EL (cell line): Measurements from ENCODE around the gene KIF21A.
A peak's percentile ranks its signal among the peaks of the same experiment; 100 is the strongest.
"Not testable (repeated sequence)": the region's sequence is repeated elsewhere in the genome, so short reads cannot be mapped to it uniquely, and the experiment has no call there.

Experiments
- DNase-seq: peaks from one replicate; pipeline ENCODE4 v3.0.0-alpha.2; 2016

The KIF21A gene, protein sequence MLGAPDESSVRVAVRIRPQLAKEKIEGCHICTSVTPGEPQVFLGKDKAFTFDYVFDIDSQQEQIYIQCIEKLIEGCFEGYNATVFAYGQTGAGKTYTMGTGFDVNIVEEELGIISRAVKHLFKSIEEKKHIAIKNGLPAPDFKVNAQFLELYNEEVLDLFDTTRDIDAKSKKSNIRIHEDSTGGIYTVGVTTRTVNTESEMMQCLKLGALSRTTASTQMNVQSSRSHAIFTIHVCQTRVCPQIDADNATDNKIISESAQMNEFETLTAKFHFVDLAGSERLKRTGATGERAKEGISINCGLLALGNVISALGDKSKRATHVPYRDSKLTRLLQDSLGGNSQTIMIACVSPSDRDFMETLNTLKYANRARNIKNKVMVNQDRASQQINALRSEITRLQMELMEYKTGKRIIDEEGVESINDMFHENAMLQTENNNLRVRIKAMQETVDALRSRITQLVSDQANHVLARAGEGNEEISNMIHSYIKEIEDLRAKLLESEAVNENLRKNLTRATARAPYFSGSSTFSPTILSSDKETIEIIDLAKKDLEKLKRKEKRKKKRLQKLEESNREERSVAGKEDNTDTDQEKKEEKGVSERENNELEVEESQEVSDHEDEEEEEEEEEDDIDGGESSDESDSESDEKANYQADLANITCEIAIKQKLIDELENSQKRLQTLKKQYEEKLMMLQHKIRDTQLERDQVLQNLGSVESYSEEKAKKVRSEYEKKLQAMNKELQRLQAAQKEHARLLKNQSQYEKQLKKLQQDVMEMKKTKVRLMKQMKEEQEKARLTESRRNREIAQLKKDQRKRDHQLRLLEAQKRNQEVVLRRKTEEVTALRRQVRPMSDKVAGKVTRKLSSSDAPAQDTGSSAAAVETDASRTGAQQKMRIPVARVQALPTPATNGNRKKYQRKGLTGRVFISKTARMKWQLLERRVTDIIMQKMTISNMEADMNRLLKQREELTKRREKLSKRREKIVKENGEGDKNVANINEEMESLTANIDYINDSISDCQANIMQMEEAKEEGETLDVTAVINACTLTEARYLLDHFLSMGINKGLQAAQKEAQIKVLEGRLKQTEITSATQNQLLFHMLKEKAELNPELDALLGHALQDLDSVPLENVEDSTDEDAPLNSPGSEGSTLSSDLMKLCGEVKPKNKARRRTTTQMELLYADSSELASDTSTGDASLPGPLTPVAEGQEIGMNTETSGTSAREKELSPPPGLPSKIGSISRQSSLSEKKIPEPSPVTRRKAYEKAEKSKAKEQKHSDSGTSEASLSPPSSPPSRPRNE (N-terminal part only)

DNA sequence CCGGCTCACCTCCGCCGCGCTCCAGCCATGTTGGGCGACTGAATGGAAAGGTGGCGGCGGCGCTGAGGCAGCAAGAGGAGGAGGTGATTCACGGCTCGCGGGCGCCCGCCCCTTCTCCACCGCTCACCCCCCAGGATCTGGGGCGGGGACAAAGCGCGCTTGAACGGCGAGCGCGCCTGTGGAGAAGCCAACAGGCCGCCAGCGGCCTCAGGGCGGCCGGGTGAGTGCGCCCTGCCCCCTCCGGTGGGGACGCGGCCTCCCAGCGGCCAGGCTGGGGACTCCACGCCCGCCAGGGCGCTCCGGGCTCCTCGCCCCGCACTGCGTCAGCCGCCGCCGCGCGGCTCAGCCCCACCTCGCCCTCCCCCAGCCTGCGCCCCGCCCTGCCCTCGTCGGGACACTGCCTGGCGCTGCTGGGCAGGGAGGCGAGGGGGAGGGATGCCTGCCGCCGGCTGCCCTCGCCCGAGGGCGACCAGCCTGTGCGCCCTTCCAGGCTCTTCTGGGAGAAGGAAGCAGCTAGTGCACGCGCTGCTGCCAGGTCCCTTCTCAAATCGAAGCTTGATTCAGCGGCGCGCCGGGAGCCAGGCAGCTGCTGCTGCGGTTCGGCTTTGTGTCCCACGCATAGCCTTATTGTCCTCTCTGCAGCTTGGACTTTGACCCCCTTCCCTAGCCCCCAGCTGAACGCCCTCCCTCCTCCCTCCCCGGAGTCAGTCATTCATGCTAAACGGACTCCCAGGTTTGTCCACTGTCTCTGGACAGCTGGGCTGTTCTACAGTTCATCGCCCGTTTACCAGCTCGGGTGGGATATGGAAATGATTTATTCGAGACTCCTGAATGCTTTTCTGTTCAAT lies at the start of gene KIF21A:
Gene KIF21A (minus strand): TSS at position 40 of the 848 bp plus-strand sequence. CDS start 150 bp downstream, outside the sequence.
- peak; percentile 94 for DNase-seq

DNA sequence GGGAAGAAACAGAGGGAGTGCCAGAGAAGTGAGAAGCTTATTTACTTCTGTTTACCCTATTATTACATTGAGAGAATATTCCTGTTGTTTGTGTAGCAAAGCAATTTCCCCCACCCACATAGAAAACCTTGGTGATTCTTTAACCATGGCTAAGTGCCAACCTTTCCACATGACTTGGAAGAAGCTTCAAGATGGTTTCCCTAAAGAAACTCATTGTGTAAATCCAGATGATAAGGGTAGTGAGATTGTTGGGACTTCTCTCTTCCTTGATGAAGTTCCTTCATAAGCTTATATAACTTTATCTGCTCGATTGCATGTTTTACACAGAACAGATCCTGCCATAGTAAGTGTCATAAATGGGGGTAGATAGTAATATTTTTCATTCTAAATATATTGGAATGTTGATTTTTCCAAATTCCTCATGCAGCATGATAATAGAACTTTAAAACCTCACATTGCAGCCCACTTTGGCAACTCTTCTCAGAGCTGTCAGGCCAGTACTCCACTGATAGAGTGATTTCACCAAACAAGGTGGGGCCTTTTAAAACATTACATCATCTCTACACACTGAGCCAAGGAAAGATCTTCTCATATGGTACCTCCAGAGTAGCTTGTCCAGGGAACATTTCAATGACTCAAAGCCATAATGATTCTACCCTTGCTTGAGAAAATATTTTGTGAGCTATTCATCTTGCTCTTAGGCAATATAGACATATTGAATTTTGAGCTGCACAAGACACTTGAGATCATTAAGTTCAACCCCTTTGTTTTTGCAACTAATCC lies 47.8 kb upstream of the KIF21A start:
- DNase-seq = peak; percentile 72

DNA sequence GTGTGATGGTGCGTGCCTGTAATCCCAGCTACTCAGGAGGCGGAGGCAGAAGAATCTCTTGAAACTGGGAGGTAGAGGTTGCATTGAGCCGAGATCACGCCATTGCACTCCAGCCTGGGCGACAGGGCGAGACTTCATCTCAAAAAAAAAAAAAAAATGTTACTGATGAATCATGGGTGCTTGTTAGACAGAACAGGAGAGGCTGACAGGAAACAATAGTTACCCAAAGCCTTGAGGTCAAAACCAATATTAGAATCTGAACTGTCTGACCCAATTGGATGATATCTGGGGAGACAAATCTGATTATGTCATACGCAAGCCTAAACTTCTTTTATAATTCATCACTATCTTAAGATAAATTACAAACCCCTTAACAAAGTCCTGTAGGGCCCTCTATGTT lies 40.7 kb upstream of the KIF21A start:
- no peak for DNase-seq

DNA sequence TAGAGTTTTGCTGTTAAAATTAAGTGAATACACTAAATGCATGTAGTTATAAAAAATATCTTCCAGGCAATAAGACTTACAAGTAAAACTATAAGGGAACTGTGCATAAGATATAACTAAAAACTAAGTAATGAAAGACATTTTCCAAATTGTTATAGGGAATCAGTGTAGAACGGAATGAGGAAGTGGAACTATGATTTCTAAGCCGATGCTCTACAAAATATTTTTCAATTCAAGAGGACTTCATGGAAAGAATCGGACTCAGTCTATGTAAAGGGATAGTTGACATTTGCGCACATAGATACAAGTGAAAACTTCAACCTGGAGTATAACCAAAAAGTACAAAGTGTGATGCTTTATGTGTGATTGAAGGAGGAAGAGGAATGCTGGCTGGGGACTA lies 40.1 kb upstream of the KIF21A start:
- DNase-seq = no peak

DNA sequence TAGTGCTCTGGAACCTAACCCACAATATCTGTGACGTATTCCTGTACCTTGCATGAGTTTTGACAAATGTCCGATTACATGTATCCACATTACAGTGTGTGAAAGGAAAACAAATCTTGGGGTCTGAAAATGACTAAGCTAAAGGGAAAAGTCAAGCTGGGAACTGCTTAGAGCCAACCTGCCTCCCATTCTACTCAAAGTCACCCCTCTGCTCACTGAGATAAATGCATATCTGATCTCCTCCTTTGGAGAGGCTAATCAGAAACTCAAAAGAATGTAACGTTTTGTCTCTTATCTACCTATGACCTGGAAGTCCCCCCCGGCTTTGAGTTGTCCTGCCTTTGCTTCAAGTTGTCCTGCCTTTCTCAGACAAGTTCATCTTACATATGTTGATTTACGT lies 34.0 kb upstream of the KIF21A start:
- no peak for DNase-seq

DNA sequence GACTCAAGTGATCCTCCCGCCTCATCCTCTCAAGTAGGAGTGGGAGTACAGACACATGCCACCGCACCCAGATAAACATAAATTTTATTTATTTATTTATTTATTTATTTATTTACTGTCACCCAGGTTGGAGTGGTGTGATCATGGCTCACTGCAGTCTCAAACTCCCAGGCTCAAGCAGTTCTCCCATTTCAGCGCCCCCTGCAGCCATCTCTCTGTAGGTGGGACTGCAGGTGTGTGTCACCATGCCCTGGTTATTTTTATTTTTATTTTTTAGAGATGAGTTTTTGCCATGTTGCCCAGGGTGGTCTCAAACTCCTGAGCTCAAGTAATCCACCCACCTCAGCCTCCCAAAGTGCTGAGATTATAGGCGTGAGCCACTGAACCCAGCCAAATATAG lies 33.2 kb upstream of the KIF21A start:
- no peak for DNase-seq

DNA sequence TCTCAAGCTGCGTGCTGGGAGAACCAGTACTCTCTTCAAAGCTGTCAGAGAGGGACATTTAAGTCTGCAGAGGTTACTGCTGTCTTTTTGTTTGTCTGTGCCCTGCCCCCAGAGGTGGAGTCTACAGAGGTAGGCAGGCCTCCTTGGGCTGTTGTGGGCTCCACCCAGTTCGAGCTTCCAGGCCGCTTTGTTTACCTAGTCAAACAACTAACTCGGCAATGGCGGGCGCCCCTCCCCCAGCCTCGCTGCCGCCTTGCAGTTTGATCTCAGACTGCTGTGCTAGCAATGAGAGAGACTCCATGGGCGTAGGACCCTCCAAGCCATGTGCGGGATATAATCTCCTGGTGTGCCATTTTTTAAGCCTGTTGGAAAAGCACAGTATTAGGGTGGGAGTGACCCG lies 32.2 kb upstream of the KIF21A start:
- not testable (repeated sequence) for DNase-seq

DNA sequence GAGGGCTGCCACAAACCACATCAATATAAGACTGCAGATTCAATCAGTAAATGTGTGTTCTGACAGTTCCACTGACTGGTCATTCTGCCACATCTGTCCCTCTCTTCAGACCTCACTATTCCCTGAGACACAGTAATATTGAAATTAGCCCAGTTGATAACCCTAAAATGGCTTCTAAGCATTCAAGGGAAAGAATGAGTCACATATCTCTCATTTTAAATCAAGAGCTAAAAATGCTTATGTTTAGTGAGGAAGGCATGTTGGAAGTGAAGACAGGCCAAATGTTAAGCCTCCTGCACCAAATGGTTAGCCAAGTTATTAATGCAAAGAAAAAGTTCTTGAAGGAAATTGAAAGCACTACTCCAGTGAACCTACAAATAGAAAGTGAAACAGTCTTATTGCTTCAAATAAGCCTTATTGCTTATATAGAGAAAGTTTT lies 24.5 kb upstream of the KIF21A start:
- peak; percentile 4 for DNase-seq

DNA sequence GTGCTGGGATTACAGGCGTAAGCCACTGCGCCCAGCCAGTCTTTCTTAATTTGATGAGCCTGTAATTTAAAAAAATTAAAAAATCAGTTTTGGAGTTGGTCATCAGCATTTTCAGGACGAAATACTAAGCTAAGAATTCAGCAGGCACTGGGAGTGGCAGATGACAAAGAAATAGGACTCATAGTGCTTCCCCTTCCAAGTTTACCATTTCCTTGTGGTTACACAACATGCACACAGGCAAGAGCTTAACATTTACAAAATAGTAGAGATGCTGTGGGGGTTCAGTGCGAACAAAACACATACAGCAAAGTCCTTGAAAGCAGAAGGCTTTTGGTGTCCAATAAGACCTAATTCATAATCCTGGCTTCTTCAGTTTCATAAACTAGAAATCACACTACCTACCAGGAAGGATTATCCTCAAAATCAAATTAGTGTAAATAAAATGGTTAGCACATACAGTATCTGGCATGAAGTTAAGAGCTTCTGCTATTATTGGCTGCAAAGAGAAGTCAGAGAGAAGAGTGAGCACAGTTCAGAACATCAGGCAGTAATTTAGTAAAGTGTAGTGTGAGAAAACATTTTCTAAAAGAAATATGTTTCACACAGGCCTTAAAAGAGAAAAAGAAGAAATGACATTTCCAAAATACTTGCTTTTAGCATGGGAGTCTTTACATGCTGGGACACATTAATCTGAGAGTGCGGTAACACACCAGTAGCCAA lies 22.2 kb upstream of the KIF21A start:
- DNase-seq = no peak

DNA sequence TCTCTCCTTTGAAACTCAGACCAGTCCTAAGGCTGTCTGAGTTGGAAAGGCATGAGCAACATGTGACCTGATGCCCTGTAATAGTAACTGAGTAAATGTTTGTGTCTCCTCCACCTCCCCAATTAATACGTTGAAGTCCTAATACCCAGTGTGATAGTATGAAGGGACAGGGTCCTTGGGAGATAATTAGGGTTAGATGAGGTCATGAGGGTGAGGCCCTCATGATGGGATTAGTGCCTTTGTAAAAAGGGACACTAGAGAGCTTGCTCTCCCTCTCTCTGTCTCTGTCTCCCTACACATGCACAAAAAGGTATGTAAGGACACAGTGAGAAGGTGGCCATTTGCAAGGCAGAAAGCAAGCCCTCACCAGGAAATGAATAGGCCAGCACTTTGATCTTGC lies 18.1 kb upstream of the KIF21A start:
- no peak for DNase-seq

DNA sequence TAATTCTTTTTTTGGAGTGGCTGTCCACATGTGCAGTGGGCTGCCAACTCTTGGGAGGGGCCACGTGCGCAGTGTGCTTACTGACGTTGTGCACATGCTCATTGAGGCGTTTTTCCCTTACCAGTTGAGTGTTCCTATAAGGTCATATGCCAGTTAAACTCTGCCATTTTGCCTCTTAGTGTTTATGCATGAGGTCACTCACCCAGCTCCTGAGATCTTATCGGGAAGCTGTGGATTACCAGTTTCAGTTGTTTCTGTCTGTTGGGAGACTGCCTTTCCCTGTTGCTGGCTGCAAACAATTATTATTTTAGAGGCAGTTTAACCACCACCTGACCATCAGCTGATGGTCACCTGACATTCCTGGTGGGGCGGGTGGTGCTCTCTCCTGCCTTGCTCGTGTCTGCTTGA lies 16.1 kb upstream of the KIF21A start:
- DNase-seq = no peak

DNA sequence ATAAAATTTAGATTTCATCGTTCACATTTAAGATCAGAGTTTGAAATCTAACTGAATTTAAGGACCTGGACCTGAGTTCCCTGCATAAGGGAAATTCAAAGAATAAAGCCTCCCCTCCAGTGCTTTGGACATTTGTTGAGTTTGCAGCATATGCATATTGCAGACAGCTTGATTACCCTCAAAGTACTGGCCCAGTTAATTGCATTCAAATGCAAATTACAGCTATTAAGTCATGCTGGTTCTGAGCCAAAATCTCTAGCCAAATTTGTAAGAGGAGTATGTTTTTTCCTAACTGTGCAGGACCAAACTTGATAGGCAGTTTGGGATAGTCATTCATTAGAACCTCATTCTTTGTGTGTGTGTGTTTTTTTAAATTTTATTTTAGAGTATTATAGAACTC lies 9.1 kb upstream of the KIF21A start:
- DNase-seq = no peak

DNA sequence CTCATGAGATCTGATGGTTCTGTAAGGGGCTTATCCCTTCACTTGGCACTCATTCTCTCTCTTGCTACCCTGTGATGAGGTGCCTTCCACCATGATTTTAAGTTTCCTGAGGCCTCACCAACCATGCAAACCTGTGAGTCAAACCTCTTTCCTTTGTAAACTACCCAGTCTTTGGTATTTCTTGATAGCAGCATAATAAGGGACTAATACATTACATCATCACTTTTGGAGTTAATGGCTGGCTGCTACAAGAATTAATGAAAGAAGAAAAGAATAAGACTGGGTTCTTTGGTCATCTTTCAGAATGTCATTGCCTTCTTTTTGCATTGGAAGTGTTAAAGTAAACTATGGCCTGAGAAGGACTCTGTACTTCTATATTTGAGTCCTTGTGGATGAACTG lies 5.1 kb upstream of the KIF21A start:
- DNase-seq = no peak

DNA sequence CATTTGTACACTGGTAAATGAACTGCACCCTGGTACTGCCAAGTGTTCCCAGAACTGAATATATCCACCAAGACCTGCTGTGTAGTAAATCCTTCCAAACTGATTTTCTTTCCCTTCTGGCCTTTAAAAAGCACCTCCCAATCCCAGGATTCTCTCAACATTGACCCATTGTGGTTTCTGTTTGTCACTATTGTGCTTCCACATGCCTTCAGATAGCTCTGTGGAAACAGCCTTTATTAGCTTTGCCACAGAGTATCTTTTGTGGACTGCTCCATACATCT lies 949 bp upstream of the KIF21A start:
- DNase-seq = peak; percentile 13

DNA sequence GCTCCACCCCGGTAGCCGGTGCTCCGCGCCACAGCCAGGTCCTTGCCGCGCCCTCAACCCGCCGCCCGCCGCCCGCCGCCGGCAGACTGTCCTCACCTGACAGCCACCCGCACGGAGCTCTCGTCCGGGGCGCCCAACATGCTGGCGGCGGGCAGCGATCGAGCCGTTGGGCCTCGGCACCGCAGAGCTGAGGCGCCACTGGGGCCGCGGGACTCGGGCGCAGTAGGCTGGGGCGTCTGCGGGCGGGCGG lies 164 bp downstream of the KIF21A start:
- no peak for DNase-seq

DNA sequence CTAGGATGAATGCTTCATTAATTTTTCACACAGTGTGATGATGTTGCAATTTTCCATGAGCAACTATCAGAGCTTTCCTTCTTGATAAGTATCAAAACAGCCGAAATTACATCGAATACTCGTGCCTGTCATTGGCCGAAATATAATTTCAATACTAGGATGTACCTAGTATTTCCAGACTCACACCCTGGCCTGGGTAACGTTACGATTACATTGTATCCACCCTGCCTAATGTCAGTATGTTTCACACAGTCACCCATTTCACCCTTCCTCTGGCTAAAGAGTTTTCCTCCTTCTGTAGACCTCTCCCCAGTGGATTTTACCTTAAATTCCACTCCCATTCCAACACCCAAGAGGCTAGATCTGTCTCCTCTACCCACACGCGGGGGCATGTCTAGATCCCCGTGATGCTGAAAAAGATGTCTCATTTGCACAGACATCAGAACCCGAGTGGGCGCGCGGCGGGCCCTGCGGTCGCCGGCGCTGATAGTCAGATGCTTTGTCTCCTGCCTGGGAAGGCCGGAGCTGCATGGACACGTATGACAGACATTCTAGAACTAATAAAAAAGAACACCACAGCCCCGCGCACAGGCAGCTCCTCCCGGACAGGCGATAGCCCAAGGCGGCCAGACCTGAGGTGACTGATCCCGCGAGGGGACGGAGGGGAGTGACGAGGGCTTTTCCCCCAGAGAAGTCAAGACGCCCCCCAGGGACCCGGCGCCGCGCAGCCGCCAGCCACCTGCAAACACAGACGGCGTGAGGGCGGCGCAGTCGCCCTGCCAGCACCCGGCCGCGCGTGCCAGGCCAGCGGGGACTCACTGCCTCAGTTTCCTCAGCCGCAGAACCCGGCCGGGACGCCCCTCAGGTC lies 723 bp downstream of the KIF21A start:
- peak; percentile 40 for DNase-seq

DNA sequence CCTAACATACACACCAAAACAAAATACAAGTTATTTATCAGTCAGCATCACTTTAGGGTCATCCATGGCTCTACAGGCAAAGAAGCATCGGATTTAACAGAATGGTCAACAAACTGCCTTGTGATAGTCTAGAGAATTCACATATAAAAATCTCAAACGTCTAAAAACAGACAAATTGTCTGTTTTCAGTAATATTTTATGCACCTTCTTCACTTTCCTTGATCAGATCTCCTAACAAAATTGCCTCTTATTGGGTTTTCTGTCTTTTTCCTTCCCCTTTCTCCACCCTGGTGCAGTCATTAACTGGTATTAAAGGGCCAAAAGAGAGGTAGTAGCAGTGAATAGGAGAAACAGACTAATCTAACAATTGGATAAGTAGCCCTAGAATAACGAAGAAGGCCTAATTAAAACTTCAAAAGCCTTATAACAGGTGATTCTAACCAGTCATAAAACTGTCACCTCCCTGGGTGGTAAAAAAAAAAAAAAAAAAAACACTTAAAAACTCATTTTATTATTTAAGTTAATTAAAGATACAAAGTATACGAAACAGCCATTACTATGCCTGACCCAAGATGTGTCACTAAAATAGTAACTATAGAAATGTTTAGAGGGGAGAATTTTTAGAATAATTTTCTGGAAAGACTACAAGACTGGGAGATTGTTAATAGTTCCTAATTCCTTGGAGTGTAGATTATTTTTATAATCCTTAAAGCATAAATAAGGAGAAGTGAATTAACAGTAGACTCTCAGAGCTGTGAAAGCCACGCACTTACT lies 1.5 kb downstream of the KIF21A start:
- no peak for DNase-seq

DNA sequence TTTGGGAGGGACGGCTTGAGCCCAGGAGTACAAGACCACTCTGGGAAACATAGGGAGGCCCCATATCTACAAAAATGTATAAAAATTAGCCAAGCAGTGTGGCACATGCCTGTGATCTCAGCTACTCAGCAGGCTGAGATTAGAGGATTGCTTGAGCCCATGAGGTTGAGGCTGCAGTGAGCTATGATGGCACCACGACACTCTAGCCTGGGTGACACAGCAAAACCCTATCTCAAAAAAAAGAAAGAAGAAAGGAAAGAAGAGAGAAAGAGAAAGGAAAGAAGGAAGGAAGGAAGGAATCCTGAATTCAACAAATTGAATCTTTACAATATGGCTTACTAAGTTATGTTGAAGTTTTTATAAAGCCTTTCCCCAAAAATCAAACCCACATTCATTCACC lies 2.1 kb downstream of the KIF21A start:
- DNase-seq = no peak

DNA sequence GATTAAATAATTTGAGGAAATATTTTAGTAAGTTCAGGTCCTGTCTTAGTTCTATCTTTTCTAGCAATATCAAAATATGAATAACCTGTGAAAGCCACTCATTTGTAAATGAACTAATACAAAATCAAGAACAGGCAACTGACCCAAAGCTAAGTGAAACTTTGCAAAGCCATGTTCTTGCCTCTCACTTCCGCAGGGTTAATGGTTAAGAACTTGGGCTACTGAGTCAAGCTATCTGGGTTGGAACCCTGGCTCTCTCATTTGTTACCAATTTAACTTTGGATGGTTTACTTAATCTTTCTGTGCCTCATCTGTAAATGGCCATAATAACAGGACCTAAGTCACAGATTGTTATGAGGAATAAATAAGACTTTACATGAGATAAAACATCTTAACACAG lies 2.8 kb downstream of the KIF21A start:
- DNase-seq = no peak
